HG03045 (cell line): Measurements from ENCODE around the gene F10.

Experiments
- ATAC-seq: cut with Tn5 transposase; IDR thresholded peaks from one replicate; pipeline ENCODE4 v1.9.1; 2021; ENCODE audit warnings: mild to moderate bottlenecking, moderate library complexity; ENCODE audit not compliant: unreplicated experiment

The F10 gene

DNA sequence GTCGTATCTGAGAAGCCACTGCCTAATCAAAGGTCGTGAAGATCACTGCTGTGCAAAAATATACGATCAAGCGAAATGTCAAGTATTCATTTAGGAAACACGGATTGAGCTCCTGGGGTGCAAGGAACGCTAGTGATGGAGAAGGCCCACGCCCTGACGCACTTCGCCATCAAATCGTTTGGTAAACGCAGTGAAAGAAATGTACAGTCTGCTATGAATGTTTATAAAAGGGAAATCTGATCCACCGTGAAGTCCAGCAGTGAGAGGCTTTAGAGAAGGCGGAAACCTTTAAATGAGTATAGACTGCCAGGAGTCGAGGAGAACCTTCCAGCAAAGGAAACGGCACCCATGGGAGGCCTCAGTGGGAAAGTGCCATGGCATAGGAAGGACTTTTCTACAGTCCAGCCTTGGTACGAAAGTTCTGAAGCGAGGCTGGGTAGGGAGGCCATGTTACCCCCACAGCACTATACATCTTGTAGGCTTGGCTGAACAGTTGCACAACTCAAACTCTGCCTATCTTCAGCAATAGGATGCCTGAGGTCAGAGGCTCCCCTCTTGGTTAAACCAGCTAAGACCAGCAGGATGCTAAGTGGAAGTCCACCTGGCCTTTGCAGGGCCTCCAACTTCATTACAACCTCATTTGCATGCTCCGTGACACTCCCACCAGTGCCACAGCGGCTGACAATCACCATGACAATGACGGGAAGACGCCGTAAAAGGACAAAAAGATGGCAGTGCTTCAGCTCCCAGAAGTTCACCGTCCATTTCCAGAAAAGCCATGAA lies 65.5 kb downstream of the F10 start:
- no peak for ATAC-seq

DNA sequence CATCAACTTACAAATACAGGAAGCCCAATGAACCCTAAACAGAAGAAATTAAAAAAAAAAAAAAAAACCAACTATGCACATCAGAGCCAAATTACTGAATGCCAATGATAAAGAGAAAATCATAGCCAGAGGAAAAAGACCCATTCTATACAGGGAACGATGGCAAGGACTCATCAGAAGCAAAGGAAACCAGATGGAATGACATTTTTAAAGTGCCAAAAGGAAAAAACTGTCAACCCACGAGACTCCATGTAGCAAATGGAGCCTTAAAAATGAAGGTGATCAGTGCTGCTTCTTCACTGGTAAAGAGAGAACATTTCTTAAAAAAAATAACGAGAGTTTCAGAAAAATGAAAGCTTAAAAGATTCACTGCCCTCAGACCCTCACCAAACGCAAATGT lies 67.6 kb downstream of the F10 start:
- ATAC-seq, result no peak

DNA sequence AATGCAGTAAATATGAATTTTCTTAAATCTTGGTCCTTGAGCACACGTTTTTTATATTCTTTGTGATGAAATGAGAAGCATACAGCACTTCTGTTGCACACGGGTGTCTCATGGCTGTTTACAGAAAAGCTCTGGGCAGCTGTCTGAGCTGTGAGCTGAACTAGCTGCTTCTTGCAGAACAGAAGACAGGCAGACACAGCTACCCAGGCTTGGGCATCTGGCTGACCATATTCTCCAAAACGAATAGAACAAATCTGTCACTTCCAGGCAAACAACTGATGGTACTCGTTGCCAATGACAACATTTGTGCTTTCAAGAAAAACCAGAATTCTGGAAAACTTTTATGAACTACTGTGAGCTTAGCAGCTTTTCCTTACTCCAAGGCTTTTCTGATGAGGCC lies 69.7 kb downstream of the F10 start:
- no peak for ATAC-seq

DNA sequence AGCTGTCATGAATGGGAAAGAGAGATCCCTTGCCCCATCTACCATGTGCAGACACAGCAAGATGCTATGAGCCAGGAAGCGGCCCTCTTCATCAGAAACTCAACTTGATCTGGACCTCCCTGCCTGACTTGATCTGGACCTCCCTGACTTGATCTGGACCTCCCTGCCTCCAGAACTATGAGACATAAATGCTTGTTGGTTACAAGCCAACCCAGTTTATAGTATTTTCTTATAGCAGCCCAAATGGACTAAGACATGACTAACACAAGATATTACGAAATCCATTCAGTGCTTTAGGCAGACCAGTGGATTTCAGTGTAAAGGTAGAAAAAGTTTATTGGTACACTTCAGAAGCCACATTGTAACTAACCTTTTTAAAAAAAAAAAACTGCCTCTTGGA lies 70.3 kb downstream of the F10 start:
- ATAC-seq, result no peak

DNA sequence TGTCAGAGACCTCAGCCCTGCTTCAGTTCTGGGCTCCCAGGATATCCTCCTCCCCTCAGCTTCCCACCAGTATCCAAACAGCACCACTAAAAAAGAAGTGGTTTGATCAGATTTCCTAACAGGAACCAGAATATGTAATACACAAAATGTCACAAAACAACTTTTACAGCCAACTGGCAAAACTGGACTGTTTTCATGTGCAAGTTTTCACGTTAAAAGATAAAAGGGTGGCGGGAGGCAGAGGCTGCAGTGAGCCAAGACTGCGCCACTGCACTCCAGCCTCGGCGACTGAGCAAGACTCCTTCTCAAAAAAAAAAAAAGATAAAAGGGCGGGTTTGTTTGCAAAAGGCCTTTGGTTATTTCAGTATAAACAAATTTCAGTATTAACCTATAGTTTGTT lies 72.8 kb downstream of the F10 start:
- no peak for ATAC-seq

- ATAC-seq, result no peak
These were observed 74.6 kb downstream of the F10 start for GRCh38 chr13:113196970-113197737.
